Measurements from ENCODE around the gene C7orf25. TPM values are rescaled to one million over a fixed set of nuclear protein-coding genes. Genes with fewer than 3 reads are reported as not detected.

The C7orf25 gene
- total RNA-seq, 2 donors from 2014 or later, result 3.7 to 4.1 TPM

DNA sequence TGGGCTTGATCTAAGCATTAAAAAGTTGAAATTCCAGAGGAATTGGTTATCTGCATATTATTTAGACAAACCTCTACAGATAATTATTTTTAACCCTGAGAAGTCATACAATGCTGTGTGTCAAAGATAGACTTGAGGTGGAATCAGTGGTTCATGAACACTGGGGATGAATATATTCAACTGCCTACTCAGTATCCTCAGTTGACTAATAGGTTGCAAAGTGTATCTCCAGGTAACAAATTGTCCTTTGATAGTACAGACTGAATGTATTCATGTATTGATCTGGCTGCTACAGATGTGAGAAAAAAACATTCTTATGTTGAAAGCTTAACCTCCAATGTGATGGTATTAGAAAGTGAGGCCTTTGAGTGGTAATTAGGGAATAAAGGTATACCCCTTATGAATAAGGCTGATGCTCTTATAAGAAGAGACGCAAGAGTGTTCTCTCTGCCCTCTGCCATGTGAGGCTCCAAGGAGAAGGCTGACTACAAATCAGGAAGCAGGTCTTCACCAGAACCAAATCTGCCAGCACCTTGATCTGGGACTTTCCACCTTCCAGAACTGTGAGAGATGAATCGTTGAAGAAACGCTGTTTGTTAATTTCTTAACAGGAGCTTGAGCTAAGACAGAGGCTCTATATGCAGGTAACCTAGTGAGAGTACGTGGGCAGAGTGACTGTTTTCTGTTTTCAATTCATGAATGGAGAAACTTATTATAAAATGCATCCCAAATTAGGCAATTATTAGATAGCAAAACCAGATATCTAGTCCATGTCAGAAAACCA is 27.8 kb upstream of the C7orf25 start:
- Mint-ChIP-seq H3K36me3 (peaks cover 19% of the 10 kb centered on the region), H3K27me3 (no peaks in the 10 kb centered on the region), H3K4me3 (no peak overlapping the region), H3K4me1 (ENCODE audit: low read depth in 2 of 2) (peaks cover 6 to 7% of the 10 kb centered on the region in 2 donors), H3K9me3 (no peaks in the 10 kb centered on the region), H3K27ac (no peak overlapping the region)
- DNase-seq (ENCODE audit: low spot score) (no peak), ATAC-seq (no peak)

- Mint-ChIP-seq H3K27ac (no peak overlapping the region), H3K4me3 (no peak overlapping the region), H3K36me3 (peaks cover 24% of the 10 kb centered on the region), H3K9me3 (no peaks in the 10 kb centered on the region), H3K27me3 (no peaks in the 10 kb centered on the region), H3K4me1 (ENCODE audit: low read depth in 2 of 2) (peaks cover 20 to 22% of the 10 kb centered on the region in 2 donors)
- ATAC-seq, result no peak
- DNase-seq (ENCODE audit: low spot score), result no peak
Observed at GRCh38 chr7:42935861-42936260, 24.0 kb upstream of the C7orf25 start.

DNA sequence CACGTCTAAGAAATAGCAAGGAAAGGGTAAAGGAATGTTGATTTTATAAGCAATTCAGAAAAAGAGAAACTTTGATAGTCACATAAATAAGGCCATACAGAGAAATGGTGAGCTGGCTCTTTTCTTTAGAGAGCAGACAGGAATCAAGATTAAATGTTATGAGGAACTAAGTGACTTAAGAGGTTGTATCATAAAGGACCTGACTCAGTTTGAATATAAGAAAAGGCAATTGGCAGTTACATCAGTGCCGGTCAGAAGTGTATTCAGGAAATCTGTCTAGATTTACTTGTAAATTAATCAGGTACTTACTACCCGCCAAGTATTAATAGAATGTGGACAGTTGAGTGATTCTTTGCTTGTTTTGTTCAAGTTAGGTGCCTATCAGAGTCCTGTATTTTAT is 22.4 kb upstream of the C7orf25 start:
- Mint-ChIP-seq H3K9me3 (no peaks in the 10 kb centered on the region), H3K27ac (peak overlapping the region in 1 of 2 donors; percentile 98), H3K36me3 (peaks cover 27% of the 10 kb centered on the region), H3K4me3 (peak overlapping the region; percentile 97), H3K4me1 (ENCODE audit: low read depth in 2 of 2) (peaks cover 23 to 26% of the 10 kb centered on the region in 2 donors), H3K27me3 (no peaks in the 10 kb centered on the region)
- no peak for DNase-seq (ENCODE audit: low spot score)
- ATAC-seq, result no peak

GRCh38 chr7:42932811-42933591 is 21.1 kb upstream of the C7orf25 start:
- Mint-ChIP-seq H3K9me3 (no peaks in the 10 kb centered on the region), H3K27me3 (no peaks in the 10 kb centered on the region), H3K4me3 (peak overlapping the region; percentile 97), H3K4me1 (ENCODE audit: low read depth in 2 of 2) (peaks cover 28 to 39% of the 10 kb centered on the region in 2 donors), H3K27ac (peak overlapping the region; percentile 96 to 98), H3K36me3 (peaks cover 33% of the 10 kb centered on the region)
- ATAC-seq (no peak), DNase-seq (ENCODE audit: low spot score) (no peak)

- H3K36me3 Mint-ChIP-seq, result peaks cover 28% of the 10 kb centered on the region
- peaks cover 28 to 40% of the 10 kb centered on the region in 2 donors for H3K4me1 Mint-ChIP-seq (ENCODE audit: low read depth in 2 of 2)
- ATAC-seq (peak; percentile 100), DNase-seq (ENCODE audit: low spot score) (peak; percentile 98)
- H3K4me3 Mint-ChIP-seq, result peak within 1 kb of the TSS; percentile 97
- no peaks in the 10 kb centered on the region for H3K9me3 Mint-ChIP-seq
- H3K27ac Mint-ChIP-seq, result peak within 1 kb of the TSS; percentile 96 to 98
- no peaks in the 10 kb centered on the region for H3K27me3 Mint-ChIP-seq
Observed at GRCh38 chr7:42931834-42932651, 20.2 kb upstream of the C7orf25 start, which contains the start of the genes MRPL32 and PSMA2. Gene MRPL32, plus strand, starts transcription at chr7:42932376. Its CDS starts 11 bp downstream, at chr7:42932387. Gene PSMA2, minus strand, starts transcription at chr7:42932174. Its CDS starts 16 bp downstream, at chr7:42932158.

DNA sequence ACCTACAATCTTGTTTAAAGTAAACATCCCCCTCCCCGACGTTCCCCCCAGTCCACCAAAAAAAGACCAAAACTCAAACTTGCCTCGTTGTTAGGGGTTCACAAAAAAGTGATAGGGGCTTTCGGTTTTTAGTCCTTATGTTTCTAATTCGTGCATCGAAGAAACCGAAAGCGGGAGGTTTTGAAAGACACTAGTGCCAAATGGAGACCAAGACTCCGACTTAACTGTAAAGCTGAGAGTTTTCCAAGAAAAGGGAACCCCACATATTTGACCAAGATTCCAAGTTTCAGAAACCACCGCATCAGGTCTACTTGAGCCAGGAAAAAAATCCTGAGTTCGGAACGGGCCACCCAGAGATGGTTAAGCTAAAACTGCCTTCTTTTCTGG is 19.6 kb upstream of the C7orf25 start:
- H3K4me1 Mint-ChIP-seq (ENCODE audit: low read depth in 2 of 2), result peaks cover 28 to 40% of the 10 kb centered on the region in 2 donors
- ATAC-seq, result no peak

GRCh38 chr7:42930889-42931288 is 19.0 kb upstream of the C7orf25 start:
- Mint-ChIP-seq H3K9me3 (no peaks in the 10 kb centered on the region), H3K27me3 (no peaks in the 10 kb centered on the region), H3K4me1 (ENCODE audit: low read depth in 2 of 2) (peaks cover 28 to 40% of the 10 kb centered on the region in 2 donors), H3K36me3 (peaks cover 22% of the 10 kb centered on the region), H3K4me3 (peak overlapping the region; percentile 97), H3K27ac (peak overlapping the region; percentile 96 to 98)
- no peak for ATAC-seq
- DNase-seq (ENCODE audit: low spot score), result no peak

More for the DNA sequence above, 19.6 kb upstream of the C7orf25 start:
- H3K4me3 Mint-ChIP-seq, result peak overlapping the region; percentile 97
- H3K9me3 Mint-ChIP-seq, result no peaks in the 10 kb centered on the region
- peak overlapping the region; percentile 96 to 98 for H3K27ac Mint-ChIP-seq
- no peaks in the 10 kb centered on the region for H3K27me3 Mint-ChIP-seq
- no peak for DNase-seq (ENCODE audit: low spot score)
- peaks cover 26% of the 10 kb centered on the region for H3K36me3 Mint-ChIP-seq

GRCh38 chr7:42929449-42929848 is 17.6 kb upstream of the C7orf25 start:
- H3K27ac Mint-ChIP-seq, result peak overlapping the region; percentile 24 to 61
- DNase-seq (ENCODE audit: low spot score) (no peak), ATAC-seq (no peak)
- peaks cover 26% of the 10 kb centered on the region for H3K36me3 Mint-ChIP-seq
- H3K4me1 Mint-ChIP-seq (ENCODE audit: low read depth in 2 of 2), result peaks cover 38 to 47% of the 10 kb centered on the region in 2 donors
- peak overlapping the region; percentile 97 for H3K4me3 Mint-ChIP-seq
- H3K9me3 Mint-ChIP-seq, result no peaks in the 10 kb centered on the region
- no peaks in the 10 kb centered on the region for H3K27me3 Mint-ChIP-seq

- ATAC-seq, result no peak
- peaks cover 34 to 43% of the 10 kb centered on the region in 2 donors for H3K4me1 Mint-ChIP-seq (ENCODE audit: low read depth in 2 of 2)
- peak overlapping the region in 1 of 2 donors; percentile 61 for H3K27ac Mint-ChIP-seq
- no peaks in the 10 kb centered on the region for H3K27me3 Mint-ChIP-seq
- peaks cover 26% of the 10 kb centered on the region for H3K36me3 Mint-ChIP-seq
- no peaks in the 10 kb centered on the region for H3K9me3 Mint-ChIP-seq
- peak overlapping the region; percentile 61 for H3K4me3 Mint-ChIP-seq
- DNase-seq (ENCODE audit: low spot score), result no peak
Observed at GRCh38 chr7:42928754-42929153, 16.9 kb upstream of the C7orf25 start.

DNA sequence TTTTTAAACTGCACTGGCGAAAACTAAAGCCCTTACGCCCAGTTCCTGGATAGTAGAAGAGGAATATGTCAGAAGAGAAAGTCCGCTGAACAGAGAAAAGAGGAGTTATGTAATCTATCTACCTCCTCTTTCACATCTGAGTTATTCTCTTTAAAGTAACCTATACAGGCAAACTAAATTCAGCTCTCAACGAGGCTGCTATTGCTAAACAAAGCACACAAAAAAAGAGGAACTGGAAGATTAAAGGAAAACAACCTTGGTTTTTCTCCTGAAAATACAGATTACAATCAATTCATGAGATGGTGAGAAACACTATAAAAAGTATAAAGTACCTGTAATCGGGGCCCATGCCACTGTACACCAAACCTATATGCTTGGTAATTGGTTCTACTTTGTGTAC is 14.3 kb upstream of the C7orf25 start:
- no peaks in the 10 kb centered on the region for H3K27me3 Mint-ChIP-seq
- H3K36me3 Mint-ChIP-seq, result peaks cover 28% of the 10 kb centered on the region
- H3K9me3 Mint-ChIP-seq, result no peaks in the 10 kb centered on the region
- ATAC-seq, result no peak
- H3K4me1 Mint-ChIP-seq (ENCODE audit: low read depth in 2 of 2), result peaks cover 31 to 38% of the 10 kb centered on the region in 2 donors
- no peak for DNase-seq (ENCODE audit: low spot score)
- no peak overlapping the region for H3K4me3 Mint-ChIP-seq
- H3K27ac Mint-ChIP-seq, result no peak overlapping the region

- H3K4me3 Mint-ChIP-seq, result no peak overlapping the region
- peaks cover 34% of the 10 kb centered on the region for H3K36me3 Mint-ChIP-seq
Observed at GRCh38 chr7:42925630-42926029, 13.8 kb upstream of the C7orf25 start.

GRCh38 chr7:42924223-42924838 is 12.5 kb upstream of the C7orf25 start:
- H3K36me3 Mint-ChIP-seq, result peaks cover 41% of the 10 kb centered on the region
- no peaks in the 10 kb centered on the region for H3K27me3 Mint-ChIP-seq
- DNase-seq (ENCODE audit: low spot score) (no peak), ATAC-seq (no peak)
- peaks cover 26 to 29% of the 10 kb centered on the region in 2 donors for H3K4me1 Mint-ChIP-seq (ENCODE audit: low read depth in 2 of 2)
- peak overlapping the region in 1 of 2 donors; percentile 41 for H3K27ac Mint-ChIP-seq
- H3K9me3 Mint-ChIP-seq, result no peaks in the 10 kb centered on the region
- no peak overlapping the region for H3K4me3 Mint-ChIP-seq

More at GRCh38 chr7:42925630-42926029, 13.8 kb upstream of the C7orf25 start:
- Mint-ChIP-seq H3K27ac (no peak overlapping the region), H3K9me3 (no peaks in the 10 kb centered on the region), H3K27me3 (no peaks in the 10 kb centered on the region), H3K4me1 (ENCODE audit: low read depth in 2 of 2) (peaks cover 32 to 33% of the 10 kb centered on the region in 2 donors)
- no peak for ATAC-seq
- no peak for DNase-seq (ENCODE audit: low spot score)
